GM23338 (cell line): Measurements from ENCODE around the gene PACS2. TPM values are rescaled to one million over a fixed set of nuclear protein-coding genes. Genes with fewer than 3 reads are reported as not detected.
A peak's percentile ranks its signal among the peaks of the same experiment; 100 is the strongest.

Experiments used
- ATAC-seq: fragments of 200-7000 bp; cut with Tn5 transposase; 3 replicates; pipeline ENCODE4 v1.9.1; 2020
- DNase-seq: peaks from one replicate; pipeline ENCODE4 v3.0.0-alpha.2; 2015; ENCODE audit warnings: low spot score
- H2AFZ ChIP-seq: fragments of 200-600 bp; sonication (generic); 2 replicates; pipeline ENCODE4 v1.8.0; 2016; ENCODE audit warnings: antibody characterized with exemption, mild to moderate bottlenecking, moderate library complexity
- H3F3A ChIP-seq: fragments of 200-600 bp; sonication (generic); replicated peaks from 2 replicates; pipeline ENCODE4 v1.8.0; 2017; ENCODE audit warnings: antibody characterized with exemption, mixed run types, low read depth
- H3K27ac ChIP-seq: fragments of 200-600 bp; sonication (generic); 2 replicates; pipeline ENCODE4 v1.6.1; 2016; ENCODE audit warnings: low read depth
- H3K27me3 ChIP-seq: fragments of 200-600 bp; sonication (generic); 2 replicates; pipeline ENCODE4 v1.8.0; 2016; ENCODE audit warnings: mild to moderate bottlenecking, mixed run types, moderate library complexity; ENCODE audit not compliant: insufficient read depth
- H3K36me3 ChIP-seq: fragments of 200-600 bp; sonication (generic); 2 replicates; pipeline ENCODE4 v1.8.0; 2016; ENCODE audit warnings: mild to moderate bottlenecking; ENCODE audit not compliant: insufficient read depth
- H3K4me1 ChIP-seq: fragments of 200-600 bp; sonication (generic); 2 replicates; pipeline ENCODE4 v1.8.0; 2016; ENCODE audit warnings: mild to moderate bottlenecking, moderate library complexity; ENCODE audit not compliant: insufficient read depth
- H3K4me2 ChIP-seq: fragments of 200-600 bp; sonication (generic); 2 replicates; pipeline ENCODE4 v1.7.1; 2017; ENCODE audit warnings: mixed run types
- H3K4me3 ChIP-seq: fragments of 200-600 bp; sonication (generic); 2 replicates; pipeline ENCODE4 v1.6.1; 2016; ENCODE audit warnings: mixed run types
- H3K79me2 ChIP-seq: fragments of 200-600 bp; sonication (generic); replicated peaks from 2 replicates; pipeline ENCODE4 v1.8.0; 2017; ENCODE audit warnings: mild to moderate bottlenecking; ENCODE audit not compliant: insufficient read depth
- H3K9me2 ChIP-seq: fragments of 200-600 bp; sonication (generic); 2 replicates; pipeline ENCODE4 v1.8.0; 2017; ENCODE audit not compliant: insufficient read depth
- H4K20me1 ChIP-seq: fragments of 200-600 bp; sonication (generic); replicated peaks from 2 replicates; pipeline ENCODE4 v1.8.0; 2017; ENCODE audit warnings: mild to moderate bottlenecking; ENCODE audit not compliant: insufficient read depth
- H3K27ac Mint-ChIP-seq: 2 replicates; pipeline ENCODE4 v1.8.0; 2020; ENCODE audit warnings: inconsistent platforms, mild to moderate bottlenecking, moderate library complexity, mixed read lengths
- H3K27me3 Mint-ChIP-seq: 3 replicates; pipeline ENCODE4 v1.8.0; 2022; ENCODE audit warnings: low read depth, mild to moderate bottlenecking, moderate library complexity, mixed read lengths, inconsistent platforms; ENCODE audit not compliant: insufficient read depth, poor library complexity
- H3K36me3 Mint-ChIP-seq: 3 replicates; pipeline ENCODE4 v1.8.0; 2021; ENCODE audit warnings: low read depth, mild to moderate bottlenecking, inconsistent platforms, moderate library complexity, mixed read lengths
- H3K4me1 Mint-ChIP-seq: 3 replicates; pipeline ENCODE4 v1.8.0; 2020; ENCODE audit warnings: mild to moderate bottlenecking, inconsistent platforms, mixed read lengths
- H3K4me3 Mint-ChIP-seq: 3 replicates; pipeline ENCODE4 v1.8.0; 2021; ENCODE audit warnings: moderate library complexity, mild to moderate bottlenecking, inconsistent platforms, mixed read lengths
- H3K9me3 Mint-ChIP-seq: 3 replicates; pipeline ENCODE4 v1.8.0; 2020; ENCODE audit warnings: moderate library complexity, mild to moderate bottlenecking, inconsistent platforms, mixed read lengths
- POLR2AphosphoS5 ChIP-seq: IDR thresholded peaks from 2 replicates; pipeline ENCODE4 v1.6.1; 2016; ENCODE audit warnings: antibody characterized with exemption, low read depth
- ZNF114 ChIP-seq: fragments of 250-450 bp; sonication (Bioruptor Pico); IDR thresholded peaks from 2 replicates; pipeline ENCODE4 v1.5.0; 2020; ENCODE audit warnings: mild to moderate bottlenecking, moderate library complexity
- polyA plus RNA-seq: library from polyadenylated mRNA; unstranded; fragments of >200 nt; fragmentation: Nextera tagmentation; extraction: Ambion mirVana; gene quantifications from 2 replicates; pipeline ENCODE4 v1.2.1, GENCODE V29; 2016
- total RNA-seq: library from RNA; depleted of rRNA; stranded (reverse); fragments of >200 nt; shearing (Covaris generic); gene quantifications from 2 replicates; pipeline ENCODE4 v1.2.3, GENCODE V29; 2014
- TF ChIP-seq, protein P1 (sequence below): fragments of 250-450 bp; sonication (Bioruptor Pico); IDR thresholded peaks from 2 replicates; pipeline ENCODE4 v1.5.0; 2020; ENCODE audit warnings: mild to moderate bottlenecking, moderate library complexity
- TF ChIP-seq, protein P2 (sequence below): IDR thresholded peaks from 2 replicates; pipeline ENCODE4 v1.6.1; 2016; ENCODE audit warnings: antibody characterized with exemption

PACS2 gene
- total and polyA plus RNA-seq, 2 experiments from 2014 or later, result 22.5 to 79.0 TPM

DNA sequence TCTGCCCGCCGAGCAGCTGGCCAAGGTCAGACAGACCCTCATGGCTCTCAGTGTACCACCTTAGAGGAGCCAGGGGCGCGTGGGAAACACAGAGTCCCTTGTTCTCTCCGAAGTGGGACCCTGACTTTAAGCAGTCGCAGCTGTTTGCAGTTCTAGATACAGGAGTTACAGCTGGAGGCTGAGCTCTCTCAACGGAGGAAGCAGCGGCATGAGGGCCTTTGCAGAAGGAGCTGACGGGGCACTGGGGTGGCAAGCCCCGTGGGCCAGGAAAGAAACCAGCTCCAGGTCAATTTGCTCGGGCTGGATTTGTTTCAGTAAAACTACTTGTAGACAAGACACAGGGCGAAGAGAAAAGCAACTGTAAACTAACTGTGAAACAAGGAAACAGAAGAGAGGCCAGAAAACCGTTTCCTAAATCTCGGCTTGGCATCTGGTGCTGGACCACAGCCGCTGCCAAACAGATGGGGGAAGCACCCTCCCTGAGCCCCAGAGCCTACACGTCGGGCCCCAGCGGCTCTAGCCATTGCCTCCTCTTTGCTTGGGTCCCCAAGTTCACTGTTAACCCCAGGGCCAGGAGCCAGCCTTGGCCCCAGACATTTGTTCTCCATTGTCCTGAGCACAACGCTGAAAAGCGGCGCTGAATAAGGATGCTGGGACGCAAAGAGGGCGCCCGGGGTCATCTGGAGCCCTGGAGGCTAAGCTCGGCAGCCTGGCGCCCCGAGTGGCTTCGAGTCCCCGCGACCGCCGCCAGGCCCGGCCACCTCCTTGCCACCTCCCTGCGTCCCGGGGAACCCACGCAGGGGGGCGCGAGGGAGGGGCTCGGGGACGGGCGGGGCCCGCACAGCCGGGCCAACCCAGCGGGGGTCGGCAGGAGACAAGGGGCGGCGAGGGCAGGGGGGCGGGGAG, 914 bp upstream of the PACS2 start:
- peaks cover 6% of the 10 kb centered on the region; the same call in 1 of the 2 replicates for H3F3A ChIP-seq
- Mint-ChIP-seq H3K36me3 (no peaks in the 10 kb centered on the region; the same call in 2 of the 3 replicates), H3K27ac (no peak overlapping the region), H3K4me1 (peaks cover 17% of the 10 kb centered on the region), H3K27me3 (peaks cover 25% of the 10 kb centered on the region), H3K4me3 (peak overlapping the region; percentile 69), H3K9me3 (no peaks in the 10 kb centered on the region)
- TF ChIP-seq ZNF114 (CRISPR knock-in tag) (no peak), POLR2AphosphoS5 (peak; percentile 31; the same call in 1 of the 2 replicates)
- TF ChIP-seq, protein P1, sequence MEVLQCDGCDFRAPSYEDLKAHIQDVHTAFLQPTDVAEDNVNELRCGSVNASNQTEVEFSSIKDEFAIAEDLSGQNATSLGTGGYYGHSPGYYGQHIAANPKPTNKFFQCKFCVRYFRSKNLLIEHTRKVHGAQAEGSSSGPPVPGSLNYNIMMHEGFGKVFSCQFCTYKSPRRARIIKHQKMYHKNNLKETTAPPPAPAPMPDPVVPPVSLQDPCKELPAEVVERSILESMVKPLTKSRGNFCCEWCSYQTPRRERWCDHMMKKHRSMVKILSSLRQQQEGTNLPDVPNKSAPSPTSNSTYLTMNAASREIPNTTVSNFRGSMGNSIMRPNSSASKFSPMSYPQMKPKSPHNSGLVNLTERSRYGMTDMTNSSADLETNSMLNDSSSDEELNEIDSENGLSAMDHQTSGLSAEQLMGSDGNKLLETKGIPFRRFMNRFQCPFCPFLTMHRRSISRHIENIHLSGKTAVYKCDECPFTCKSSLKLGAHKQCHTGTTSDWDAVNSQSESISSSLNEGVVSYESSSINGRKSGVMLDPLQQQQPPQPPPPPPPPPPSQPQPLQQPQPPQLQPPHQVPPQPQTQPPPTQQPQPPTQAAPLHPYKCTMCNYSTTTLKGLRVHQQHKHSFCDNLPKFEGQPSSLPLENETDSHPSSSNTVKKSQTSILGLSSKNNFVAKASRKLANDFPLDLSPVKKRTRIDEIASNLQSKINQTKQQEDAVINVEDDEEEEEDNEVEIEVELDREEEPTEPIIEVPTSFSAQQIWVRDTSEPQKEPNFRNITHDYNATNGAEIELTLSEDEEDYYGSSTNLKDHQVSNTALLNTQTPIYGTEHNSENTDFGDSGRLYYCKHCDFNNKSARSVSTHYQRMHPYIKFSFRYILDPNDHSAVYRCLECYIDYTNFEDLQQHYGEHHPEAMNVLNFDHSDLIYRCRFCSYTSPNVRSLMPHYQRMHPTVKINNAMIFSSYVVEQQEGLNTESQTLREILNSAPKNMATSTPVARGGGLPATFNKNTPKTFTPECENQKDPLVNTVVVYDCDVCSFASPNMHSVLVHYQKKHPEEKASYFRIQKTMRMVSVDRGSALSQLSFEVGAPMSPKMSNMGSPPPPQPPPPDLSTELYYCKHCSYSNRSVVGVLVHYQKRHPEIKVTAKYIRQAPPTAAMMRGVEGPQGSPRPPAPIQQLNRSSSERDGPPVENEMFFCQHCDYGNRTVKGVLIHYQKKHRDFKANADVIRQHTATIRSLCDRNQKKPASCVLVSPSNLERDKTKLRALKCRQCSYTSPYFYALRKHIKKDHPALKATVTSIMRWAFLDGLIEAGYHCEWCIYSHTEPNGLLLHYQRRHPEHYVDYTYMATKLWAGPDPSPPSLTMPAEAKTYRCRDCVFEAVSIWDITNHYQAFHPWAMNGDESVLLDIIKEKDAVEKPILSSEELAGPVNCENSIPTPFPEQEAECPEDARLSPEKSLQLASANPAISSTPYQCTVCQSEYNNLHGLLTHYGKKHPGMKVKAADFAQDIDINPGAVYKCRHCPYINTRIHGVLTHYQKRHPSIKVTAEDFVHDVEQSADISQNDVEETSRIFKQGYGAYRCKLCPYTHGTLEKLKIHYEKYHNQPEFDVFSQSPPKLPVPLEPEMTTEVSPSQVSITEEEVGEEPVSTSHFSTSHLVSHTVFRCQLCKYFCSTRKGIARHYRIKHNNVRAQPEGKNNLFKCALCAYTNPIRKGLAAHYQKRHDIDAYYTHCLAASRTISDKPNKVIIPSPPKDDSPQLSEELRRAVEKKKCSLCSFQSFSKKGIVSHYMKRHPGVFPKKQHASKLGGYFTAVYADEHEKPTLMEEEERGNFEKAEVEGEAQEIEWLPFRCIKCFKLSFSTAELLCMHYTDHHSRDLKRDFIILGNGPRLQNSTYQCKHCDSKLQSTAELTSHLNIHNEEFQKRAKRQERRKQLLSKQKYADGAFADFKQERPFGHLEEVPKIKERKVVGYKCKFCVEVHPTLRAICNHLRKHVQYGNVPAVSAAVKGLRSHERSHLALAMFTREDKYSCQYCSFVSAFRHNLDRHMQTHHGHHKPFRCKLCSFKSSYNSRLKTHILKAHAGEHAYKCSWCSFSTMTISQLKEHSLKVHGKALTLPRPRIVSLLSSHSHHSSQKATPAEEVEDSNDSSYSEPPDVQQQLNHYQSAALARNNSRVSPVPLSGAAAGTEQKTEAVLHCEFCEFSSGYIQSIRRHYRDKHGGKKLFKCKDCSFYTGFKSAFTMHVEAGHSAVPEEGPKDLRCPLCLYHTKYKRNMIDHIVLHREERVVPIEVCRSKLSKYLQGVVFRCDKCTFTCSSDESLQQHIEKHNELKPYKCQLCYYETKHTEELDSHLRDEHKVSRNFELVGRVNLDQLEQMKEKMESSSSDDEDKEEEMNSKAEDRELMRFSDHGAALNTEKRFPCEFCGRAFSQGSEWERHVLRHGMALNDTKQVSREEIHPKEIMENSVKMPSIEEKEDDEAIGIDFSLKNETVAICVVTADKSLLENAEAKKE (CRISPR knock-in tag), result no peak
- TF ChIP-seq, protein P2, sequence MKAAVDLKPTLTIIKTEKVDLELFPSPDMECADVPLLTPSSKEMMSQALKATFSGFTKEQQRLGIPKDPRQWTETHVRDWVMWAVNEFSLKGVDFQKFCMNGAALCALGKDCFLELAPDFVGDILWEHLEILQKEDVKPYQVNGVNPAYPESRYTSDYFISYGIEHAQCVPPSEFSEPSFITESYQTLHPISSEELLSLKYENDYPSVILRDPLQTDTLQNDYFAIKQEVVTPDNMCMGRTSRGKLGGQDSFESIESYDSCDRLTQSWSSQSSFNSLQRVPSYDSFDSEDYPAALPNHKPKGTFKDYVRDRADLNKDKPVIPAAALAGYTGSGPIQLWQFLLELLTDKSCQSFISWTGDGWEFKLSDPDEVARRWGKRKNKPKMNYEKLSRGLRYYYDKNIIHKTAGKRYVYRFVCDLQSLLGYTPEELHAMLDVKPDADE, result no peak
- peak; percentile 75 for DNase-seq
- H3K9me2 ChIP-seq, result no peaks in the 10 kb centered on the region
- H3K79me2 ChIP-seq, result peaks cover 30% of the 10 kb centered on the region
- no peak overlapping the region for H3K27ac ChIP-seq
- H3K27me3 ChIP-seq, result no peaks in the 10 kb centered on the region
- peak overlapping the region; percentile 88 for H3K4me2 ChIP-seq
- H2AFZ ChIP-seq, result peak overlapping the region; percentile 96
- H4K20me1 ChIP-seq, result peaks cover 15% of the 10 kb centered on the region
- H3K4me3 ChIP-seq, result peak overlapping the region; percentile 67
- H3K4me1 ChIP-seq, result no peaks in the 10 kb centered on the region; the same call in 1 of the 2 replicates
- ATAC-seq, result peak; percentile 60
- H3K36me3 ChIP-seq, result no peaks in the 10 kb centered on the region
